Femur (tissue), 1 donor: ENCODE measurements around the gene KLHL17.
"Not testable (repeated sequence)": the region's sequence is repeated elsewhere in the genome, so short reads cannot be mapped to it uniquely, and the experiment has no call there.

ENCODE experiments used
- DNase-seq: peaks from one replicate; pipeline ENCODE4 v3.0.0-alpha.2; 2017

Gene KLHL17

GRCh38 chr1:937521-937920, 22.9 kb upstream of the KLHL17 start:
- DNase-seq = no peak

DNA sequence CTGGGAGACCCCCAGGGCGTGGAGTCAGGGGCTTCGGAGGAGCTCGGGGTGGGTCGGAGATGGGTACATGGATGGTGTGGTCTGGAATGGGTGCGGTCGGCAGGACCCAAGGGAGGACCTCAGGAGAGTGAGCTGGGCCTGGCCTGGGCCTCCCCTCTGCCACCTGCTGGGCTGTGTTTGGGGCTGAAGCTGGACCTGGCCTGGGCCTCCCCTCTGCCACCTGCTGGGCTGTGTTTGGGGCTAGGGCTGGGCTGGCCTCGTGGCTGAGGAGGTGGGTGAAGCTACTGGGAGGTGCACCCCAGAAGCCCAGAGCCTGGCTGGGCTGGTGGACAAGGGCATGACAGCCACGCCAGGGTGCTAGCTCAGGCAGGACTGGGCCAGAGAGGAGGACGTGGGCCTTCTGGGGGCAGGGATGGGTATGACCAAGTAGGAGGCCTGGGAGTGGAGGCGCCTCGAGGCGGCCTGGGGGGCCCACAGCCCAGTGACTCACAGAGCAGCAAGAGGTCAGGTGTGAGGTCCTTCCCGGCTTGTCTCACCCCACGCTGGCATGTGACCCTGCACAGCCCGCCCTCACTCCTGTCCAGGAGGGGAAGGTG, 22.2 kb upstream of the KLHL17 start:
- no peak for DNase-seq

- DNase-seq = no peak
Observed at GRCh38 chr1:938711-939489, 21.5 kb upstream of the KLHL17 start.

DNA sequence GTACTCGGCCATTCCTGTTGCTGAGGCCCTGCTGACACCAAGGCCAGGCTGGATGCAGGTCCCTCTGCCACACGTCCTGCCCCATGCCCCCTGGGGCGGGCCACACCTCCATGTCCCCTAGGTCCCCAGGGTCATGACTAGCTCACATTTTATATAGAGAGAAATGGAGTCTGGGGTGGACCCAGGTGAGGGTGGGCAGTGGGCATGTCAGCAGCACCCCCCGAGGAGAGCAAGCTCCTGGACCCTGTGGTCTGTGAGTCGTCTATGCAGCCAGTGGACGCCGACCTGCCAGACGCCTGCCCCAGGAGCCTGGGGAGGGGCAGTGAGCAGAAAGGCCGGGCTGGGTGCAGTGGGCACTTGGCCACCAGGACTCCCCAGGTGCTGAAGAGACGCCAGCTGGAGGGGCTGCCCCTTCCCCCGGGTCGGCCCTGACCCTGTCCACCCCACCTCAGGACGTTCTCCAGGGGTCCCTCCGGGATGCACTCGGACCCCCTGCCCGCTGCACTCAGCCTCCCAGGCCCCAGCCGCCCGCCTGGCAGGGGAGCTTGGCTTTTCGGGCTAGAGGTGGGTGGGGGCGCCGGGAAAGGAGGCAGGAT, 20.8 kb upstream of the KLHL17 start:
- no peak for DNase-seq

DNA sequence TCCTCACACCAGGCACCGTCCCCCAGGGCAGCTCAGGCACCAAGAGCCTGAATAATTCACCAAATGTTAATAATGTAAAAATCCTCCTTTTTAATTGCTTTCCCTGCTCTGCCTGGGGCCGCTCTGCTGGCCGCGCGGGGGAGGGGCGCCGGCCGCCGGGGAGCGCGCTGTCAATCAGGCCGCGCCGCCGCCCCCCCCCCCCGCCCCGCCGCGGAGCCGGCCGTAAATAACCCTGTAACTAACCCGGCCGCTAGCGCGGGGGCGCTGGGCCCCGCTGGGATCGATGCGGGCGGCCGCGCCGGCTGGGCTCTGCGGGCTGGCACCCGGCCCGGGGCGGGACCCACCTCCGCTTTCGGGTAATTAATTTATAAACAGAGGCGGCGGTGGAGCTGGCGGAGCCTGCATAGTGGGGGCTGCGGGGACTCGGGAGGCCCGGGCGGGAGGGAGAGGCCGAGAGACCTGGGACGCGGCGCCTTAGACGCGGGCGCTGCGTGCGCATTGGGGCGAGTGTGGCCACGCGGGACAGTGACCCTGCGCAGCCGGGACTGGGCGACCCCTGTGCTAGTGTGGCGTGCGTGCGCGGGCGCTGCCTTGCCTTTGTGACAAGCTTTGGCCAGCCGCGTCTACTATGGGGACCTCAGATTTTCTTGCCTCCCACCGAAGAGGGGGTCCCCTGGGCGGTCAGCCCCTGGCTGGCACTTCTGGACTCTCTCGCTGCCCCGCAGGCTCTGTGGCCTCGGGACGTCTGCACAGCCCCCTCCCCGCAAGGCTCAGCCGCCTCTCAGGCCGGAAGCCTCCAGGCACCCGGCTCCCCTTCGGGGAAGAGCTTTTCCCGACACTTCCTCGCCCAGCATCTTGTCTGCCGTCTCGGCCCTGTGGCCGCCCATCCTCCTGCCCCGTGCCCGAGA, 20.0 kb upstream of the KLHL17 start:
- DNase-seq = peak; percentile 89

GRCh38 chr1:941015-941587, 19.3 kb upstream of the KLHL17 start:
- no peak for DNase-seq

DNA sequence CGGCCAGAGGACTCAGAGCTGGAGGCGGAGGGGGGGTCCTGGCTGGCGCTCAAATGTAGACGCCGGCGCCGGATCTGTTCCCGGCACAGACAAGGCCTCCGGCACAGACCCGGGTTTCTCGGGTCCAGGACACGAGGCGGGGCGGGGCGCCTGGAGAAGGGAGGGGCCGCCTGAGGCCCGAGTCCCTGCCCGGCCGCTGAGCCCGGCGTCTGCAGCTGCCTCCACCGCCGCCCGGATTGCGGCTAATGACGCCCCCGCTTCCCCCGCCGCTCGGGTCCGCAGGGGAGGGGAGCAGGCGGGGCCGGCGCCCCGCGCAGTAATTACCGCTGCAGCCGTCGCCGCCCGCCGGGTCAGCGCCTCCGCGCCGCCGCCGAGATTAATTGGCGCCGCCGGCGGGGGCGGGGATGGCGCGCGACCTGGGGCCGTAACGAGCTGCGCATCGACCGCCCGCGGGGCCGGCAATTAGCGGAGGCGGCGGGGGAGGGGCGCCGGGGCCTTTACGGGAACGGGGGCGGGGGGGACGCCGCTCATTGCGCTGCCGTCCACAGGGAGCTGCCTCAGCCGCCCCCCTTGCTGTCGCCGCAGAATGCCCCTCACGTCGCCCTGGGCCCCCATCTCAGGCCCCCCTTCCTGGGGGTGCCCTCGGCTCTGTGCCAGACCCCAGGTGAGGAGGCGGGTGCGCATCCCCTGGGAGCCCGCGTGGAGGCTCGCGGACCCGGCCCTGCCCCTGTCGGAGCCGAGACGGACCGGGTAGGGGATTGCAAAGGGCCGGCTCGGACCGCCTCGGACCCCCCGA, 18.6 kb upstream of the KLHL17 start:
- DNase-seq = peak; percentile 92

- no peak for DNase-seq
Observed at GRCh38 chr1:942411-942821, 18.0 kb upstream of the KLHL17 start.

GRCh38 chr1:942864-943533, 17.4 kb upstream of the KLHL17 start:
- DNase-seq = peak; percentile 70

GRCh38 chr1:943545-944340, 16.6 kb upstream of the KLHL17 start:
- no peak for DNase-seq

- peak; percentile 71 for DNase-seq
Observed at GRCh38 chr1:944341-945325, 15.8 kb upstream of the KLHL17 start.

DNA sequence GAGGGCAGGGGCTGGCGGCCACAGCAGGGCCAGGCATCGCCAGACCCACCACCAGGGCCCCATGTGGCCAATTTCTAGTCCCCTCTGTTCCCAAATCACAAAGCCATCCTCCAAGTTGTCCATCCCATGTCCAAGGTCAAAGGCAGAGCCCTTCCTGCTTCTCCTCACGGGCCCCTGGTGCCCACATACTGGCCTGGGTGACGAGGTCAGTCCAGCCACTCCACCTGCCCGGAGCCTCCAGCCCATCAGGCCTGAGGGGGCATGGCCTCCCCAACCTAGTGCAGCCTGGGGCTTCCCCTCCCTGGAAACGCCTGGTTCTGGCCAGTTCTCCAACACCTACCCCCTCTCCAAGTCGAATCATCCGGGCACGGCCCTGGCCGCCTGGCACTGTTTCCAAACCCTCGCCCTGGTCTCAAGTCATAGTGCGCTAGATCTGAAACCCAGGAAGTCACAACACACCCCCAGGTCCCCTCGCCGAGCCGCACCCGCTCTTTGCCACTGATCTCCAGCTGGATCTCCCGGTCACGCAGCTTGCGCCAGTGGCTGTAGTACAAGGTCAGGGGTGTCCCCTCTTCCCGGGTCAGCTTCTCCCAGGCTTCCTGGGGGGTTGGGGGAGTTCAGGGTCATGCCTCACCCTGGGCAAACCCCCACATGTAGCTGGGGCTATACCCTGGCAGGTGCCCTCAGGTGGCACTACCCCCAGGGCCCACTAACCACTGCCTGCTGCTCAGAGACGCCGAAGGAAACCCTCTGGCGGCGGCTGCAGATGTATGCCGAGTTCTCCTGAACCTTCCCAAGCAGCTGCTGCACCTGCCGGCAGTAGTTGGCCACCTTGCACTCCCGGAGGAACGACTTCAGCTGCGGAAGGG, 14.5 kb upstream of the KLHL17 start:
- DNase-seq = no peak

DNA sequence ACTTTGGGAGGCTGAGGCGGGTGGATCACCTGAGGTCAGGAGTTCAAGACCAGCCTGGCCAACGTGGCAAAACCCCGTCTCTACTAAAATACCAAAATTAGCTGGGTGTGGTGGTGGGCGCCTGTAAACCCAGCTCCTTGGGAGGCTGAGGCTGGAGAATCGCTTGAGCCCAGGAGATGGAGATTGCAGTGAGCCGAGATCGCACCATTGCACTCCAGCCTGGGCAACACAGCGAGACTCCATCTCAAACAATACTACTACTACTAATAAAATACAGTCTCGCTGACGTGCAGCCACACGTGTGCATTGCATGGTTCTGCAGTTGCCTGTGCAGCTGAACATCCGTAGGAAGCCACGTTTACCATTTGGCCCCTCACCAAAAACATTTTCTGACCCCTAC, 13.6 kb upstream of the KLHL17 start:
- DNase-seq = not testable (repeated sequence)

DNA sequence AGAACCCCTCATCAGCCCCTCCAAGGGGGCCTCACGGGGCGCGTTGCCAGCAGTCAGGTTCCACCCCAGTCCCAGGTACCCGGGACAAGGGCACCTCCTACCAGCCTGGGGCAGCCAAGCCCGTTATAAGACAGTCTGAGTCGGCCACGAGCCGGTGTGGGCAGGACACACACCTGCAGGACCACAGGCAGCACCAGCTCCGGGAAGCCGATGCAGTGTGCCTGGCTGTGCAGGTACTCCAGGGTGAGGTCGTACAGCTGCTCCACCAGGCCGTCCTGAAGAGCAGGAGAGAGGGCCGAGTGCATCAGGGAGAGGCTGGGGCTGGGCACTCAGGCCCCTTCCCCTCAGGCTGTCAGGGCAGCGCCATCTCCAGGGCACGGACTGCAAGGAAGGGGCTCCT, 12.4 kb upstream of the KLHL17 start:
- no peak for DNase-seq

DNA sequence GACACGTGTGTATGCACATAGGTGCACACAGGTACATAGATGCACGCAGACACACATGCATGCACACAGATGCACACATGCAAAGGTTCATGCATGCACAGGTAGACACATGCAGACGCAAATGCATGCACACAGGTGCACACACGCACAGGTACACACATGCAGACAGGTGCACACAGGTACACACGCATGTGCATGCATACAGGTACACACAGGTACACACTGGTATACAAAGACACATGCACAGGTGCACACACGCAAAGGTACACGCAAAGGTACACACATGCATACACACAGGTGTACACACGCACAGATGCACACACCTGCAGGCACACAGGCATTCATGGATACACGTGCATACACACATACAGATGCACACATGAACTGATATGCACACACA, 10.1 kb upstream of the KLHL17 start:
- DNase-seq = no peak

DNA sequence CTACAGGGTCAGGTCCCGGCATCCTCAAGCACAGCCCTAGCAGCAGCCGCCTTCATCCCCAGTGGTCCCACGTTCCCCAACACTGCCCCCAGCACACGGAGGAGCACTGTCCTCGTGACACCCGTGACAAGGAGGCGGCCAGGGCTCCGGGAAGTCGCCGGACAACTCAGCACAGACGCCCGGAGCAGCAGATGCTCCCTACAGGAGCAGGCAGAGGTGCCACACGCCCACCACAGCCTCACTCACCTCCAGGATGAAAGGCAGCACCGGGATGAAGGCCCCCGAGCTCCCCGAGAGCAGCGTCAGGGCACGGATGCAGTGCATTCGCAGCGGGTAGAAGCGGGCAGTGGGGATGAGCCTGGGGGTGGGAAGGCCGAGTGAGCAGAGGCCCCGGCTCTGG, 9.5 kb upstream of the KLHL17 start:
- no peak for DNase-seq

DNA sequence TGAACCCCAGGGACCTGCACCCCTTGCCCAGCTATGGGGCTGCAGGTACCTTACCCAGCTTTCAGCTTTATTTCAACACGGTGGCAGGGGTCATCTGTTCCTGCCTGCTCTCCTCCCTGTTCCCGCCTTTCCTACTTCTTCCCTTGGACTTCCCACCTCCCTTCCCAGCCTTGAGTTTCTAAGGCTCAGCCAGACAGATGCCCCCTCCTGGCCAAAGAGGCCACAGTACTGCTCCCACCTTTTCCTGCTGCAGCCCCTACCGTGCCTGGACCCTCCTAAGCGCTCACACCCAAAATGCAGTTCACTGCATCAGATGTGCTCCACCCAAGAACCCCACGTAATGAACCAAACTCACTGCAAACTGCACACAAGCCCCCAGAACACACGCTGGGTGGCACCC, 9.0 kb upstream of the KLHL17 start:
- no peak for DNase-seq

GRCh38 chr1:952201-952600, 8.2 kb upstream of the KLHL17 start:
- DNase-seq = no peak
